AG04450 (cell line): ENCODE measurements around the gene PLXND1. TPM values are rescaled to one million over a fixed set of nuclear protein-coding genes. Genes with fewer than 3 reads are reported as not detected.

ENCODE experiments used
- CTCF ChIA-PET: fragments of 300-600, 350-600 bp; formaldehyde crosslinking; extraction: SDS; loops from one replicate; lab custom pipeline; 2022; ENCODE audit warnings: antibody characterized with exemption, inconsistent platforms; lab: Charles Lee
- POLR2A ChIA-PET: fragments of 350-600 bp; formaldehyde crosslinking; extraction: SDS; loops from one replicate; lab custom pipeline; 2021; ENCODE audit warnings: antibody characterized with exemption, inconsistent platforms; lab: Yijun Ruan, JAX
- DNase-seq: peaks from one replicate; pipeline ENCODE4 v3.0.0-alpha.2; 2011; ENCODE audit warnings: low read depth, low spot score
- H3K27ac ChIP-seq: one replicate; pipeline ENCODE4 v1.5.1; 2012; ENCODE audit warnings: low read depth, low read length, control low read depth
- H3K27me3 ChIP-seq: one replicate; pipeline ENCODE4 v1.6.0; 2012; ENCODE audit warnings: low read length; ENCODE audit not compliant: control insufficient read depth, insufficient read depth
- H3K4me3 ChIP-seq: 2 replicates; pipeline ENCODE4 v1.5.1; 2011; ENCODE audit warnings: mild to moderate bottlenecking, low read depth, low read length, control low read depth
- H3K9me3 ChIP-seq: 2 replicates; pipeline ENCODE4 v1.5.1; 2012; ENCODE audit warnings: low read length; ENCODE audit not compliant: control insufficient read depth, insufficient read depth
- polyA plus RNA-seq: library from polyadenylated mRNA; depleted of rRNA; stranded (reverse); fragments of >200 nt; gene quantifications from 2 replicates; pipeline ENCODE4 v1.2.3, GENCODE V29; 2011
- TF ChIP-seq, protein P1 (sequence below): IDR thresholded peaks from 2 replicates; pipeline ENCODE4 v1.5.1; 2011; ENCODE audit warnings: low read depth, low read length, control low read depth, inconsistent platforms

PLXND1 gene
- polyA plus RNA-seq, 1 experiment: 37.1 TPM

DNA sequence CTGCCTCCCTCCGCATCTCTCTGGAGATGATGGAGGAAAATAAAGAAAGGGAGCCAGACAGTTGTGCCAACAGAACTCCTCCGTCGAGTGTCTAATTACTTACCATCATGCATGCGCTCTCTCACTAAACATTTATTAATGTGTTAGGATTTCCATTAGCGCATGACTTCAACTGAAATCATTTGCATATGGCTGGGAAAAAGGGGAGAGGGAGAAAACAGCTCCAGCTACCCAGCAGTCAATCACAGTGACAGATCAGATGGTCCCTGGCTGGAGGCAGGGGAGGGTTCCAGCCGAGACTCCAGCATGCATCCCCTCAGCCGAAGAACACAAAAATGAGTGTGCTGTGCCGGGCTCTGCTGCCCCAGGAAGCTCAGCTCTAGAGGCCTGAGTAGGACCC, 84.9 kb downstream of the PLXND1 start:
- Histone ChIP-seq H3K27me3 (no peaks in the 10 kb centered on the region), H3K27ac (no peak overlapping the region), H3K4me3 (no peak overlapping the region), H3K9me3 (no peaks in the 10 kb centered on the region; the same call in 1 of the 2 replicates)
- TF ChIP-seq, protein P1, sequence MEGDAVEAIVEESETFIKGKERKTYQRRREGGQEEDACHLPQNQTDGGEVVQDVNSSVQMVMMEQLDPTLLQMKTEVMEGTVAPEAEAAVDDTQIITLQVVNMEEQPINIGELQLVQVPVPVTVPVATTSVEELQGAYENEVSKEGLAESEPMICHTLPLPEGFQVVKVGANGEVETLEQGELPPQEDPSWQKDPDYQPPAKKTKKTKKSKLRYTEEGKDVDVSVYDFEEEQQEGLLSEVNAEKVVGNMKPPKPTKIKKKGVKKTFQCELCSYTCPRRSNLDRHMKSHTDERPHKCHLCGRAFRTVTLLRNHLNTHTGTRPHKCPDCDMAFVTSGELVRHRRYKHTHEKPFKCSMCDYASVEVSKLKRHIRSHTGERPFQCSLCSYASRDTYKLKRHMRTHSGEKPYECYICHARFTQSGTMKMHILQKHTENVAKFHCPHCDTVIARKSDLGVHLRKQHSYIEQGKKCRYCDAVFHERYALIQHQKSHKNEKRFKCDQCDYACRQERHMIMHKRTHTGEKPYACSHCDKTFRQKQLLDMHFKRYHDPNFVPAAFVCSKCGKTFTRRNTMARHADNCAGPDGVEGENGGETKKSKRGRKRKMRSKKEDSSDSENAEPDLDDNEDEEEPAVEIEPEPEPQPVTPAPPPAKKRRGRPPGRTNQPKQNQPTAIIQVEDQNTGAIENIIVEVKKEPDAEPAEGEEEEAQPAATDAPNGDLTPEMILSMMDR: no peak
- ChIA-PET CTCF (no interaction called here), POLR2A (no interaction called here)
- no peak for DNase-seq

DNA sequence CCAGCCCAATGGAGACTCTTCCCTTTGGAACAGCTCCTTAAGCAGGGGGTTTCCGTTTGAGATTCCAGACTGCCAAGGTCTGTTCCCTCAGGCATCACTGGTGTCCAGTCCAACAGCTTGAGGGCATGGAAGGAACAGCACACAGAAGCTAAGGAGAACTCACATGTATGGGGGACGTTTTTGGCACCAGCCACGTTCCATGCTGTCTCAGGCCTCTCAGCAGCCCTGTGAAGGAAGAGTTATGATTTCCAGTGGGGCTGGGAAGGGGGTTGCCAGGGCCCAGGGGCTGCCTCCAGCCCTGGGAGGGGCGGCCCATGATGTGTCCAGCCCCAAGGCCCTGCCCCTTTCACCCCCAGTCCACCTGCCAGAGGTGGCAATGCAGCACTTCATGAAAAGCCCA, 85.5 kb downstream of the PLXND1 start:
- no peak overlapping the region for H3K4me3 ChIP-seq
- DNase-seq: no peak
- TF ChIP-seq, protein P1: no peak
- ChIA-PET POLR2A (no interaction called here), CTCF (no interaction called here)
- H3K9me3 ChIP-seq: no peaks in the 10 kb centered on the region; the same call in 1 of the 2 replicates
- no peaks in the 10 kb centered on the region for H3K27me3 ChIP-seq
- H3K27ac ChIP-seq: no peak overlapping the region

DNA sequence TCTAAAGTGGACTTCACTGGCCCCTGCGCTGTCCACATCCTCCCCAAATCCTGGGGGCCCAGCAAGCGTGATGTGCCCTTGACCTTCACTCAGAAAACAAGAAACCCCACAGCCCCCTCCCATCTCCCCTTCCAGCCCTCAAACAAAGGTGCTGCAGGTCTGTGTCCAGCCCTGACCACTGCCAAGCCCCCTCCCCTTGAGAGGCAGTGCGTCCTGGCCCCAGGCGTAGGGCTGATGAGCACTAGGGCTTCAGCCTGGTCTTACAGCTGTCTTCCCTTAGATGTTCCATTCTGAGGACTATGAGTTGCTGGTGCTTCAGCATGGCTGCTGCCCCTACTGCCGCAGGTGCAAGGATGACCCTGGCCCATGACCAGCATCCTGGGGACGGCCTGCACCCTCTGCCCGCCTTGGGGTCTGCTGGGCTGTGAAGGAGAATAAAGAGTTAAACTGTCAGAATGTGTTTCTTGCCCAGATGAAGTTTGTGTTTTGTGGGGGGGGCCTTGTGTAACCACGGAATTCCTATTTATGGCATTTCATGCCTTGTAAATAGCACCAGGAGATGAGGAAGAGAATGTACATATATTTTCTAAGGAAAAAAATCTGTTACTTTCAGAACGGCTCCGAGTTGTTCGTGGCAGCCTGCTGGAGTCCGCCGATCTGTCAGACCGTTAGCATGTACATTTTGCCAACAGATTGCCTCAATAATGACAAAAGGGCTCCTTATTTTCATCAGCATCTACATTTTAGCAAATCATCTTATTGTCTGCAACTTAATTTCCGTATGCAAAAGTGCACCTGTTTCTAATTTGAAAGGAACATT, 86.4 kb downstream of the PLXND1 start:
- DNase-seq: no peak
- CTCF ChIA-PET: no interaction called here
- TF ChIP-seq, protein P1: no peak
- Histone ChIP-seq H3K27me3 (no peaks in the 10 kb centered on the region), H3K27ac (no peak overlapping the region), H3K9me3 (no peaks in the 10 kb centered on the region; the same call in 1 of the 2 replicates), H3K4me3 (no peak overlapping the region)
- POLR2A ChIA-PET: no interaction called here

DNA sequence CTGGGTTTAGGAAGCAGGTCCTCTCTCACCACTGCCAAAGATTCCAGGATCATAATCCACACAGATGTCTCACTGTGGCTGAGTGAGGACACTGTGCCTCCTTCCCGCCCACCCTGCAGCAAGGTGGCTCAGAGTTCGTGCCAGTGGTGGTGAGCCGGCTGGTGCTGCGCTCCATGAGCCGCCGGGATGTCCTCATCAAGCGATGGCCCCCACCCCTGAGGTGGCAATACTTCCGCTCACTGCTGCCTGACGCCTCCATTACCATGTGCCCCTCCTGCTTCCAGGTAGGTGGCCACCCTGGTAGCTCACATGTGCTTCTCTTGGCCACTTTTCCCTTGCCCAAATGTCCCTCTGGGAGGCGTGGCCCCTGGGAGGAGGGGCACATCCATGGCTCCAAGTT, 87.0 kb downstream of the PLXND1 start:
- DNase-seq: no peak
- Histone ChIP-seq H3K27me3 (no peaks in the 10 kb centered on the region), H3K9me3 (no peaks in the 10 kb centered on the region; the same call in 1 of the 2 replicates), H3K27ac (no peak overlapping the region), H3K4me3 (no peak overlapping the region)
- TF ChIP-seq, protein P1: no peak
- ChIA-PET CTCF (no interaction called here), POLR2A (no interaction called here)

DNA sequence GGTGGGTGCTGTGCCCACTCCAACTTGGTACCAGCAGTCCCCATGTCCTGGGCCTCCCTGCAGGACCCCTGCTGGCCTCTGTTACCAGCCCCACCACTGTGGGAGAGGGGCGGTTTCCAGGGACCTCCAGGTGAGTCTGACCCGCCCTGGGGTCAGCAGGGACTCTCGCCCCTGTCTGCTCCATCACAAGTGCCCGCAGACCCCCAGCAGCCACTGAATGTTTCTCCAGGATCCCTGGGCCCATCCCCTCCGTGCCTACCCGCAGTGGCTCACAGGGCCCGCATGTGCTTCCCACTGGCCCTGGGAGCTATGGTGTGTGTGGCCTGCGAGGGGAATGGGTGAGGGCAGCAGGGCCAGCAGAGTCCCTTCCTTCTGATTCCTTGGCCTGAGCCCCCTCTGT, 87.9 kb downstream of the PLXND1 start:
- Histone ChIP-seq H3K27me3 (no peaks in the 10 kb centered on the region), H3K27ac (no peak overlapping the region), H3K9me3 (no peaks in the 10 kb centered on the region; the same call in 1 of the 2 replicates), H3K4me3 (no peak overlapping the region)
- no peak for DNase-seq
- TF ChIP-seq, protein P1: no peak
- POLR2A ChIA-PET: no interaction called here
- CTCF ChIA-PET: no interaction called here
